GM19239 (cell line): ENCODE results near the gene SPATA31D3.
"Not testable (repeated sequence)": the region's sequence is repeated elsewhere in the genome, so short reads cannot be mapped to it uniquely, and the experiment has no call there.

Source experiments
- DNase-seq: peaks from one replicate; pipeline ENCODE4 v3.0.0; 2011; ENCODE audit warnings: low spot score; ENCODE audit not compliant: insufficient read length
- FAIRE-seq: peaks from 2 replicates; lab custom pipeline; 2011; peaks lifted over from hg19 to GRCh38; lab: Jason Lieb, UNC

SPATA31D3 gene

GRCh38 chr9:81943393-81943792 is at the start of gene SPATA31D3:
TSS of gene SPATA31D3 (plus strand) at chr9:81943500. CDS start at chr9:81943586, 86 bp downstream.
- DNase-seq, FAIRE-seq: not testable (repeated sequence)

GRCh38 chr9:81893929-81894328 is 49.4 kb upstream of the SPATA31D3 start:
- FAIRE-seq (no peak), DNase-seq (no peak)

GRCh38 chr9:81894891-81895290 is 48.4 kb upstream of the SPATA31D3 start:
- DNase-seq (no peak), FAIRE-seq (no peak)

GRCh38 chr9:81896070-81896469 is 47.2 kb upstream of the SPATA31D3 start:
- no peak for DNase-seq
- no peak for FAIRE-seq

- no peak for FAIRE-seq
- no peak for DNase-seq
Observed at GRCh38 chr9:81898851-81899250, 44.4 kb upstream of the SPATA31D3 start.

- FAIRE-seq = no peak
Observed at GRCh38 chr9:81902196-81902595, 41.1 kb upstream of the SPATA31D3 start.

GRCh38 chr9:81902626-81903025 is 40.7 kb upstream of the SPATA31D3 start:
- DNase-seq (no peak), FAIRE-seq (no peak)

More at GRCh38 chr9:81902196-81902595, 41.1 kb upstream of the SPATA31D3 start:
- DNase-seq = no peak

GRCh38 chr9:81906671-81907070 is 36.6 kb upstream of the SPATA31D3 start:
- DNase-seq = no peak
- FAIRE-seq = no peak

GRCh38 chr9:81912135-81912534 is 31.2 kb upstream of the SPATA31D3 start:
- DNase-seq (no peak), FAIRE-seq (no peak)

- FAIRE-seq (no peak), DNase-seq (no peak)
Observed at GRCh38 chr9:81915801-81916505, 27.3 kb upstream of the SPATA31D3 start.

- FAIRE-seq, DNase-seq: not testable (repeated sequence)
Observed at GRCh38 chr9:81918507-81918906, 24.8 kb upstream of the SPATA31D3 start.

GRCh38 chr9:81928305-81928704 is 15.0 kb upstream of the SPATA31D3 start, which contains the start of gene SPATA31D4:
TSS of gene SPATA31D4 (plus strand) at chr9:81928428. CDS start at chr9:81928514, 86 bp downstream.
- not testable (repeated sequence) for DNase-seq, FAIRE-seq

GRCh38 chr9:81930147-81930546 is 13.2 kb upstream of the SPATA31D3 start:
- not testable (repeated sequence) for FAIRE-seq

GRCh38 chr9:81933547-81933946 is 9.8 kb upstream of the SPATA31D3 start:
- DNase-seq, FAIRE-seq: not testable (repeated sequence)

More at GRCh38 chr9:81930147-81930546, 13.2 kb upstream of the SPATA31D3 start:
- DNase-seq = not testable (repeated sequence)

- DNase-seq, FAIRE-seq: not testable (repeated sequence)
Observed at GRCh38 chr9:81948650-81949049, 5.3 kb downstream of the SPATA31D3 start.

- FAIRE-seq (no peak), DNase-seq (no peak)
Observed at GRCh38 chr9:81953096-81953495, 9.8 kb downstream of the SPATA31D3 start.

GRCh38 chr9:81955625-81956024 is 12.3 kb downstream of the SPATA31D3 start:
- FAIRE-seq (no peak), DNase-seq (no peak)

GRCh38 chr9:81964218-81965171 is 21.2 kb downstream of the SPATA31D3 start:
- FAIRE-seq = no peak
- DNase-seq = no peak

GRCh38 chr9:81968026-81968425 is 24.7 kb downstream of the SPATA31D3 start:
- DNase-seq (no peak), FAIRE-seq (no peak)

- DNase-seq = no peak
- no peak for FAIRE-seq
Observed at GRCh38 chr9:81969971-81970370, 26.7 kb downstream of the SPATA31D3 start.

- FAIRE-seq (no peak), DNase-seq (no peak)
Observed at GRCh38 chr9:81971727-81972126, 28.4 kb downstream of the SPATA31D3 start.
